GM11168 (cell line): ENCODE results near the gene ZNF865.

ENCODE experiments used
- in situ Hi-C: fragments of 300-500 bp; cut with MboI; formaldehyde crosslinking; loops from one replicate; pipeline ENCODE4 v1.12.0; 2022; ENCODE audit warnings: low sequenced_read_pairs; ENCODE audit not compliant: unreplicated experiment

ZNF865 gene

DNA sequence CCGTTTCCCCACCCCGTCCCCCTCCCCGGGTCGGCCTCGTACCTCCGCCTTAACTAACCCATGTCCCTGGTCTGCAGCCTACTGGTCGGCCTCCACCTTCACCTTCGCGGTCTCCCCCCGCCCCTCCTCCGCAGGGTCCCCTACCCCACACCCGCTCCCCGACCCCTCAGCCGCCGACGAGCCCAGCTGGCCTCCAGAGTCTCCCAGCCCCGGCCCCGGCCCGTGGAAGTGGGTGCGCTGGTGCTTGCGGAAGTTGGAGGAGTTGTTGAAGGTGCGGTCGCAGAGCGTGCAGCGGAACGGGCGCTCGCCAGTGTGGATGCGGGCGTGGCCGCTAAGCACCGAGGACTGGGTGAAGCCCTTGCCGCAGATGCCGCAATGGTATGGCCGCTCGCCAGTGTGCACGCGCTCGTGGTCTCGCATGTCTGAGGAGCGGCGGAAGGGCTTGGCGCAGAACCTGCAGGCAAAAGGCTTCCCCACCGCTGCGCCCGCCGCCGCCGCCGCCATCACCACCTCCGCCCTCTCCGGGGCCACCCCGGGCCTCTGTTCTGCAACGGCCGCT, 16.3 kb downstream of the ZNF865 start:
- in situ Hi-C loops: no loop called here

DNA sequence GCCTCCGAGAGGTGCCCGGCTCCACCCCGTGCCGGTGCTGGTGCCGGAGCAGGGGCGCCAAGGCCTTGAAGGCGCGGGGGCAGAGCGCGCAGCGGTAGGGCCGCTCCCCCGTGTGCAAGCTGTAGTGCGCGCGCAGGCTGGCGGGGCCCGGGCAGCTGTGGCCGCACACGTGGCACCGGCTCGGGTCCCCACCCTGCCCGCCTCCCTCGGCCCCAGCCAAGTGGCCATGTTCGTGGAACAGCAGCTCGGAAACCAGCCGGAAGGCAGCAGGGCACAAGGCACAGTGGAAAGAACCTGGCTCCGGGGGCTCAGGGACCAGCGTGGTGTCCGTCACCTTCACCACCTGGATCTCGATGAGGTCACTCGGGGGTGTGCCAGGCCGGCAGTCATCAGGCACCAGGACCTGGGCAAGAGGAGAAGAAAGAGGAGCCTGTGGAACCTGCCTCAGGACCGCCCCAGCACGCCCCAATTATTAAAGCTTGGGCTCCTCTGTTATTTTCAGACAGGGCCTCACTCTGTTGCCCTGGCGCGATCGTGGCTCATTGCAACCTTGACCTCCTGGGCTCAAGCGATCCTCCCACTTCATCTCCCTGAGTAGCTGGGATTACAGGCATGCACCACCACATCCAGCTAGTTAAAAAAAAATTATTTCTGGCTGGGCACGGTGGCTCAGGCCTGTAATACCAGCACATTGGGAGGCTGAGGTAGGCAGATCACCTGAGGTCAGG, 17.0 kb downstream of the ZNF865 start:
- in situ Hi-C loops: no loop called here

DNA sequence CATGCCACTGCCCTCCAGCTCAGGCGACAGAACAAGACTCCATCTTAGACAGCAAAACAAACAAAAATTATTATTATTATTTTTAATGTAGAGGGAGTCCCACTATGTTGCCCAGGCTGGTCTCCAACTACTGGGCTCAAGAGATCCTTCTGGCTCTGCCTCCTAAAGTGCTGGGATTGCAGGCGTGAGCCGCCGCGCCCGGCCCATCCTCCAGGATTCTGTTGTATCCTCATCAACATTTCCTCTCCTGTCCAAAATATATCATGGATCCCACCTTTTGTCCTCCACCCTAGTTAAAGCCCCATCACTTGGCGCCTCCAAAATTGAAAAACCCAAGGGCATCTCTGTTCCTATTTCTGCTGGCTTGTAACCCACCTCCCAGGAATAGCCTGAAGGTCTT, 17.7 kb downstream of the ZNF865 start:
- in situ Hi-C loops: no loop called here

DNA sequence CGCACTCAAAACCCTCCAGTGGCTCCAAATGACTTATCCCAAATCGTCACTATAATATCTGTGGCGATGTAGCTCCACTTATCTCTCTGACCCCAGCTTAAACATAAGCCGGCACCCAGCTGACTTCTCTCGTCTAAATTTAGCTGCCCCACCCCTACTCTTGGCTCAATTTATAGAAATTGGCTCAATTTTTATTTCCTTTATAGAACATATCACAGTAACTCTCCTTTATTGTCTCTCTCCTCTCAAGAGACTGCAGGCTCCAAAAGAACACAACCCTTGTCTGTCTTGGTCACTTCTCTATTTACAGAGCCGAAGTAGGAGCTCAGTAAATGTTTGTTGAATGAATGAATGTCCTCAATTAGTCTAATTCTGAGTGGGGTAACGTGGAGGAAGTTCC, 18.1 kb downstream of the ZNF865 start:
- in situ Hi-C loops: no loop called here

DNA sequence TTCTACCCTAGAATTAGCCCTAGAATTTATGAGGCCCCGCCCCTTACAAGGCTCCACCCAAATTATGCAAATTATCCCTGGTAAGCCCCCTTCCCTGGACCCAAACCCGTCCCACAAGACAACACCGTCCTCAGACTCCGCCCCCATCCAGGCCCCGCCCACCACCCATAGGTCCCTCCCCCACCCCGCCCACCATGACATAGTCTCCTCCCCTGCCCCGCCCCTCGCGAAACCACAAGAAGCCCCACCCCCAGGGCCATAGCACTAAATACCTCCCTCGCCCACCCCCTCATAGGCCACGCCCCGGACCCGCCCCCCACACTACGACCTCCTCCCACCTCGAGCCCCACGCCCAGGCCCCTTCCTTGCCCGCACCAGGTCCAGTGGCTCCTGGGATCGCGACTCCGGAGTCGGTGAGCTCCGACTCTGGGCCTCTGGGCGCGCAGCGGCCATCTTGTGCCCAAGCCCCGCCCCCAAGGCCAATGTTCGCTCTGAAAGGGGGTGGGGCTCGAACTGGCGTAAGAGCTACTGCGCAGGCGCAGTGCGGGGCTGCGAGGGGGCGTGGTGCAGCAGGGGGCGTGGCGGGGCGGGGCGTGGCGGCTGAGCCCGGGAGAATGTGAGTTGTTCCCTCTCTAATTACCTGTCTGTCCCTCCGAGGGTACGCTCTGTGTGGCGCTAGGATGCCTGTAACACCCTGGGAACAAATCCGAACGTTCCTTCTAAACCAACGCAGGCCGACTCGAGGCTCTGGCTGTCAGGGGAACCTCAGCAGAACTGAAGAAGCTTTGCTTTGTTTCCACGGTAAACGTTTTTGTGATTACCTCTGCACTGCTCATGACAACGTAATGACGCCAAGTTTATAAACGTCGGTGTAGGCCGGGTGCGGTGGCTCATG, 18.9 kb downstream of the ZNF865 start, which contains the start of gene ZNF784:
TSS of gene ZNF784 (minus strand) at position 458 of the 895 bp plus-strand sequence. CDS start at position 453, 5 bp downstream.
- in situ Hi-C loops: loop anchor here (5.0 kb wide), 1 partner anchor 107 kb away; no protein-coding TSS in a partner anchor

DNA sequence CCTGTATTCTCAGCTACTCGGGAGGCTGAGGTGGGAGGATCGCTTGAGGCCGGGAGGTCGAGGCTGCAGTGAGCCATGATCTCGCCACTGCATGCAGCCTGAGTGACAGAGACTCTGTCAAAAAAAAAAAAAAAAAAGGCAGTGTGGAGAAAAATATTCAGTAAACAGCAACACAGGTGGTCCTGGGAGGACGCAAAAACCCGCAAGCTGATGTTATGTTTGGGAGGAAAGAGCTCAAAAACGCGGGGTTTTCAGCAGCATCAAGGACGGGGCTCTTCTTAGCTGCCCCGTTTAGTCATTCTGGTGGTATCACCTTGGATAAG, 19.5 kb downstream of the ZNF865 start:
- in situ Hi-C loops: loop anchor here (5.0 kb wide), 1 partner anchor 108 kb away; no protein-coding TSS in a partner anchor

DNA sequence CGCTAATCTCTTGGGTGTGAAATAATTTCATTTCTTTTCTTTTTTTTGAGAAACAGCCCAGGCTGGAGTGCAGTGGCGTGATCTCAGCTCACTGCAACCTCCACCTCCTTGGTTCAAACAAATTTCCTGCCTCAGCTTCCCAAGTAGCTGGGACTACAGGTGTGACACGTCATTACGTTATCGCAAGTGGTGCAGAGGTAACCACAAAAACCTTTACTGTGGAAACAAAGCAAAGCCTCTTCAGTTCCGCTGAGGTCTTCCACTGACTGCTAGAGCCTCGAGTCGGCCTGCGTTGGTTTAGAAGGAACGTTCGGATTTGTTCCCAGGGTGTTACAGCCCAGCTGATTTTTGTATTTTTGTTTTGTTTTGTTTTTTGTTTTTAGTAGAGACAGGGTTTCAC, 20.9 kb downstream of the ZNF865 start:
- in situ Hi-C loops: loop anchor here (5.0 kb wide), 1 partner anchor 109 kb away; no protein-coding TSS in a partner anchor

DNA sequence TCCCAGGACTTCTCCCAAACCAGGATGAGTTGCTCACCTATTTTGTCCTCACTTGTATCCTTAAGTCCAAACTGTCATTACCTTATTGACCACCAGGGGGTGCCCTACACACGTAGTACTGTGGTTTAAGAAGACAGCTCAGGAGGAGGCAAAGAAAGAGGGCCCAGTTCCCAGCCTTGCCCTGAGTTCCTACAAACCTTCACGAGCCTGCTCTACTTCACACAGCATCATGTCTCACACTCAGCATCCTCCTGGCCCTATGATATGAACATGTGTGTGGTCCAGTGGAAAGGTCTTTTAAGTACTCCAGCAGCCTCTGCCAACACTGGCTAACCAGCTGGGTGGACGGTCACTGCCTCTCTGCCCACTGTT, 27.0 kb downstream of the ZNF865 start:
- in situ Hi-C loops: no loop called here

DNA sequence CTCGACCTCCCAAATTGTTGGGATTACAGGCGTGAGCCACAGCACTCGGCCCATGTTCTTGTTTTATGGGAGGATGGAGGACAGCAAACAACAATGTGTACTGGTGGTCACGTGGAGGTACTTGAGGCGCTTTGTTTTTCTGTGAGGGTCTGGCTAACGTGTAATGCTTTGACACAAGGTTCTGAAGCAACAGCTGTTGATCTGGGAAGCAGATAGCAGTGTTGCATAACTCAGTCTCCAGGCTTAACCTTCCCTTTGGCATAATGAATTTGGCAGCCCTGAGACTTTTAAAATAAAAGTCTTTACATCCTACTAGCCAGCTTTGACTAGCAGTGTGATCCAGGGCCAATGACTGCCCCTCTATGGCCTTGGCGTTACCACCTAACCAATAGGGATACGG, 28.4 kb downstream of the ZNF865 start:
- in situ Hi-C loops: no loop called here

DNA sequence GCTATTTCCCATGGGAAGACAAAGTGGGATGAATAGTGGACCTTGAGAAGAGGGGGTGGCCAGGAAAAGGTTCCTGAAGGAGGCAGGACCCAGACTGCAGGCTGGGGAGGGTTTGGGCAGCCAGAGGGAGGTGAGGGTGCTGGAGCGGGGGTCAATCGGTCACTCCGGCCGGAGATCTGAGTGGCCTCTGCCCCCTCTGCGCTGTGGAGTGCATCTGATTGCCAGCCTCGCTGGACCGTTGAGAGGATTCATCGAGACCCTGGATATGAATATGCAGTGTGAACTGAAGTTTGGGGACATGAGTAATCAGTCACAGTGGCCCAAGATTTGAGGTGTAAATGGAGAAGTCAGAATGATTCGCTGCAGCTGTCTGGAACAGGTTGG, 29.9 kb downstream of the ZNF865 start:
- in situ Hi-C loops: no loop called here

DNA sequence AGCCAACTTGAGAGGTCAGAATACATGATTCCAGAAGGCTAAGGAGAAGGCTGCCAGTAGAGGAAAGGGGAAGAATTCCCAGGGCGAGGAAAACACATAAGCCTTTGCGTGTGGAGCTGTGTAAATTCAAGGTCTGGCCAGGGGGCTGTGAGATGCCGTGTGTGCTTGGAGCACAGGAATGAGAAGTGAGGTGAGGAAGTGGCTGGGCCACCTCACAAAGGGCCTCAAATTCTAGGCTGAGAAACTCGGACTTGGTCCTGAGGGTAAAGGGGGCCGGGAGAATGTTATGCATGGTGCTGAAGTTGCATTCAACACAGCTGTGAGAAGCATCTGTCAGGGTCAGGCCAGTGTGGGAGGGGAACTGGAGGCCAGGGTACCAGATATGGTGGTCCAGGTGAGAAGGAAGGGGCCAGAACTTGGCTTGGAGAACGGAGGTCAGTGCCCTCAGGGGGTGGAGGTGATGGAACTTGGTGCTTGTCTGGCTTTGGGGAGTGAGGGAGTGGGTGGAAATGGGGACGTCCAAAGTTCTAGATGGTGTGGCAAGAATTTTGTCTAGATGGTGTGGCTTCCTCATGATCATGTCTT, 30.5 kb downstream of the ZNF865 start:
- in situ Hi-C loops: no loop called here

DNA sequence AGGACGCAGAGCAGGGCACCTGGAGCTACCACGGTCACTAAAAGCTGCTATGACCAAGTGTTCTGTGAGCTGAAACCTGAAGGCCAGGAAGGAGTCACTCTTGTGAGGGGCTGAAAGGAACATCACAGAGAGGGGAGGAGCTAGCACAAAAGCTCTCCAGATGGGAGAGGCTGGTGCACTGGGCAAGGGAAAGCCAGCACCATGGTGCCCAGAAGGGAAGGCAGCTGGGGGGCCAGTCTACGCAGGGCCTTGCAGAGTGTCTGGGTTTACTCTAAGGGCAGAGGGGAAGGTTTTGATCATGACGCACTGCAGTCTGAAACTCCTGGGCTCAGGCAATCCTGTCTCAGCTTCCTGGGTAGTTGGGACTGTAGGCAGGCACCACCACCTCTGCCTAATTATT, 31.3 kb downstream of the ZNF865 start:
- in situ Hi-C loops: no loop called here

DNA sequence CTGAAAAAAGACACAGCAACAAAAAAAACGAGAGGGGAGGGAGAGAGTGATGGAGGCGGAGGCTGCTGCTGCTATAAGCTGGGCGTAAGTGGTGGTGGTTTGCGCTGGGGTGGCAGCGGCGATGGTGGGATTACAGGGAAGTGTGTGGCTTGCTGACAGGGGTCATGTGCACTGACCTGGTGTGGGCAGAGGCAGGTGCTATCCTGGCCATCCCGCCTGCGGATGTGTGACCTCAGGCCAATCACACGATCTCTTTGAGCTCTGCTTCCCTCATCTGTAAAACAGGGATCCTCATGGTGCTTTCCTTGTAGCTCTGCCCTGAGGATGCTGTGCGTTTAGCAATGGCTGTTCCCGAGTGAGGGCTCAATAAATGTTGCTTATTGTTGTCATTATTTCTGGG, 32.1 kb downstream of the ZNF865 start:
- in situ Hi-C loops: no loop called here

DNA sequence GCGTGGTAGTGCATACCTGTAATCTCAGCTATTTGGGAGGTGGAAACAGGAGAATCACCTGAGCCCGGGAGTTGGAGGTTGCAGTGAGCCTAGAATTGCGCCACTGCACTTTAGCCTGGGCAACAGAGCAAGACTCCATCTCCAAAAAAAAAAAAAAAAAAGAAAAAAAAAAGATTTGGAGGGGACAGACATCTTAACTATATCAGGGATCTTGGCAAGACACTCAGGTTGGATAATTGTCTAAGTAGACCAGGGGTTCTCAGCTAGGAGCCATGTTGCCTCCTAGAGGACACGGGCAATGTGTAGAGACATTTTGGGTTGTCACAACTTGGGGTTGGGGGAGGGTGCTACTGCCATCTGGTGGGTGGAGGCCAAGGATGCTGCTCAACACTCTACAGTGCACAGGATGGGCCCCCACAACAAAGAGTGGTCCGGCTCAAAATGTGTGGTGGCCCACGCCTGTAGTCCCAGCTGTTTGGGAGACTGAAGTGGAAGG, 33.5 kb downstream of the ZNF865 start:
- in situ Hi-C loops: no loop called here

DNA sequence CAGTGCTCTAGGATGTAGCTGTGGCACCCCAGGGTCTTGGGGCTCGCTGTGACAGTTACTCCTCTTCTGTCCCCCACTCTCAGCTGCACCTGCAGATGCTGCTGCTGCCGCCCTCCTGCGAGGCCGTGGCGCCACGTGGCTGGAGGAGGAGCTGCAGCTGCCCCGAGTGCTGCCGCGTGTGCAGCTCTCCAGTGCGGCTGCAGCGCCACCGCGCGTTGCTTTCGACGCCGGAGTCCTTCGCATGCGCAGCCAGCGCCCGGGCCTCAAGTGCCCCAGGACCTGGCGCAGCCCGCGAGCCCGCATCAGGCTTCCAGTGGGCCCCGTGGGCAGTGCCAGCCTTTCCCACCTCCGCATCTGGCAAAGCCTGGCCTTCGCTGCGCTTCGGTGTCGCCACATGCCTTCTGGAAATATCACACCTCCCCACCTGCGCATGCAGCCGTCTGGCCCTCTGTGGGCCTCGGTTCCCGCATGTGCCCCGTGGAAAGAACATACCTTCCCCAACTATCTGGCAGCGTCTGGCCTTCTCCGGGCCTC, 34.7 kb downstream of the ZNF865 start:
- in situ Hi-C loops: no loop called here

DNA sequence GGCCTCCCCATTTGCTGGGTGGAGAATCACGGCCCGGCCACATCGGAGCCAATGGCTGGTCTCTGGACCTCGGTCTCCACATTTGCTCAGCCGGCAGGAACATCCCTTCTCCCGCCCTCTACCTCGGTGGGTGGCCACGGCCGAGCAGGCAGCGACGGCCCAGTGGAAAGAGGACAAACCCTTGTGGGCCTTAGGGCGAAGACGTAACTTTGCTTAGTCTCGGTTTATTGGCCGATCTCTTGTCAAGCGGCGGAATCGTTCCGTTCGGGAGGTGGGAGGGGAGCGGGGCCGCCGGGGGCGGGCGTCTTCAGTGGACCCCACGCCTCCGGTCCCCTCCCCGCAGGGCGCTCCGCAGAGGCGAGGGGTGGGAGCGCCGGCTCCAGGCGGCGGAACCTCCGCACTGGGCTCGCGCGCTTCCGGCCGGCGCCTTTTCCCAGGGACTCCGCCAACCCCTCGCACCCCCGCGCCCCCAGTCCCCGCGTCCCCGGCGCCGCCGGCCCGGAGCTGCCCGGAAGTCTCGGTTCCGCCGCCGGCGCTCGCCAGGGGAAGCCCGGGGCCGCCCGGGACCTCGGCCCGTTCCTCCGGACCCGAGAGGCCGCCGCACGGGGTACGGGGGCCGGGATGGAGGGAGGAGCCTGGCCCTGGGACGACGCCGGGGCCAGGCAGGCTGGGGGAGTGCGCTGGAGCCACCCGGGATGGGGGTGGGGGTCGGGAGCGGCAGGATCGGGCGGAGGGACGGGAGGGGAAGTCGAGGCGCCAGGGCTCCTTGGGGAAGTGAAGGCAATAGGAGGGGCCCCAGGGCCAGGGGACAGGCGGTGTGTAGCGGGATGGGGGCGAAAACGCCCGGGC, 35.4 kb downstream of the ZNF865 start, which contains the start of gene ZNF580:
TSS of gene ZNF580 (plus strand) at position 426 of the 849 bp plus-strand sequence. CDS start 1,507 bp downstream, outside the sequence.
- in situ Hi-C loops: no loop called here

DNA sequence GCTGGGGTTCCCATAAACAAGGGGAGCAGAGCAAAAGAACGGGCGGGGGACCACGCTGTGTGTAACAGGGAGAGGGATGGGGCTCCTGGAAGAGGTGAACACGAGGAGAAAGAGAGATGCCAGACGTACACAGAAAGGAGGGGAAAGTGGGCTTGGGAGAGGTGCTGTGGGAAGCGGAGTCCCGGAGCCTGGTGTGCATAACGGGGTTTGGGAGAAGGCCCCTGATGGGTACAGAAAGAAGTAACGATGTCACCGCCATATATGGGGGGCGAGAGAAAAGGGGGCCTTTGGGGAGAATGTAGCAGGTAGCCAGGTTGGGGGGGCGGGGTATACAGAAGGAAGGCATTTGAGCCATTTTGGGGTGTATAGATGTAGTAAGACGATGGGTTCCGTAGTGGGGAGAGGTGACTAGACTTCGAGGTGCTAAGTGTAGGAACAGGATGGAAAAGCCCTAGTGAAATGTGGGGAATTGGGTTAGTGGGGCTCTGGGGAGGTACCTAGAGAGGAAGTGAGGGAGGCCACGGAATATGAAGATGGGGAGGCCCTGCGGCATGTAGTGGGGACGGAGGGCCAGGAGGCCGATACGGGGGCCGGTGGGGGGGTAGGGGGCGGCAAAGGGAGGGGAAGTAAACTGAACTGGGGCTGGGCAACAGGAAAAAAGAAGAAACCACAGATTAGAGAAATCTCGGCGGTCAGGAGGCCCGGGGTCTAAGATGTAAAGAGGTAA, 36.1 kb downstream of the ZNF865 start:
- in situ Hi-C loops: no loop called here

DNA sequence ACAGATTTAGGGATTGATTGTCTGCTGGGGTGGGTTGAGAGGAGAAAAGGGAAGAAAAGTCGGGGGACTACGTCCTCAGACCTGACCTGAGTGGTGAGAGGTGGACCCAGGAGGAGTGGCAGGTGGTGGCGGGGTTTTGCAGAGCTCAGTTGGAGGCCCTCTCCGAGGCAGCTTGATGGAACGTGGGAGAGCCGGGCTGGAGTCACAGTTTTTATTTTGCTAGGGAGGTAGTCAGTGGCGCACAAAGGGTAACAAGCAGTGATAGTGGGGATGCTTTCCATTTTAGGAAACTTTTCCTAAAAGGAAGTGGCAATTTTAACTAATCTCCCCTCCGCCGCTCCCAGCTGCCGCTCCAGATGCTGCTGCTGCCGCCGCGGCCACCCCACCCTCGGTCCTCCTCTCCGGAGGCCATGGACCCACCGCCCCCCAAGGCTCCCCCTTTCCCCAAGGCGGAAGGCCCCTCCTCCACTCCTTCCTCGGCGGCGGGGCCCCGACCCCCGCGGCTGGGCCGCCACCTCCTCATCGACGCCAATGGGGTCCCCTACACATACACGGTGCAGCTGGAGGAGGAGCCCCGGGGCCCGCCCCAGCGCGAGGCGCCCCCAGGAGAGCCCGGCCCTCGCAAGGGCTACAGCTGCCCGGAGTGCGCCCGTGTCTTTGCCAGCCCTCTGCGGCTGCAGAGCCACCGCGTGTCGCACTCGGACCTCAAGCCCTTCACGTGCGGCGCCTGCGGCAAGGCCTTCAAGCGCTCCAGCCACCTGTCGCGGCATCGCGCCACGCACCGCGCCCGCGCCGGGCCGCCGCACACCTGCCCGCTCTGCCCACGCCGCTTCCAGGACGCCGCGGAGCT, 36.9 kb downstream of the ZNF865 start:
- in situ Hi-C loops: no loop called here
